H9 (cell line): ENCODE data around the gene MS4A10. TPM values are rescaled to one million over a fixed set of nuclear protein-coding genes. Genes with fewer than 3 reads are reported as not detected.

Experiments used
- DNase-seq: peaks from one replicate; pipeline ENCODE4 v3.0.0-alpha.2; 2017
- H2AFZ ChIP-seq: one replicate; pipeline ENCODE4 v1.6.1; 2013; ENCODE audit warnings: mild to moderate bottlenecking, low read length, control low read depth, moderate library complexity
- H2AK5ac ChIP-seq: 2 replicates; pipeline ENCODE4 v1.6.1; 2013; ENCODE audit warnings: low read length, control low read depth, mixed read lengths; ENCODE audit not compliant: insufficient read length
- H2BK120ac ChIP-seq: one replicate; pipeline ENCODE4 v1.6.1; 2013; ENCODE audit warnings: low read depth, mild to moderate bottlenecking, low read length, control low read depth, inconsistent platforms; ENCODE audit not compliant: poor library complexity, severe bottlenecking
- H2BK12ac ChIP-seq: 2 replicates; pipeline ENCODE4 v1.6.1; 2013; ENCODE audit warnings: low read length, control low read depth, mixed read lengths, low read depth; ENCODE audit not compliant: insufficient read length
- H2BK15ac ChIP-seq: 2 replicates; pipeline ENCODE4 v1.6.1; 2013; ENCODE audit warnings: low read depth, low read length, control low read depth
- H2BK20ac ChIP-seq: one replicate; pipeline ENCODE4 v1.6.1; 2013; ENCODE audit warnings: low read depth, mild to moderate bottlenecking, low read length, control low read depth, inconsistent platforms; ENCODE audit not compliant: poor library complexity, severe bottlenecking
- H2BK5ac ChIP-seq: 2 replicates; pipeline ENCODE4 v1.6.1; 2013; ENCODE audit warnings: low read length, control low read depth, mixed read lengths; ENCODE audit not compliant: insufficient read length
- H3K14ac ChIP-seq: 2 replicates; pipeline ENCODE4 v1.6.1; 2013; ENCODE audit warnings: low read length, control low read depth; ENCODE audit not compliant: insufficient read depth
- H3K18ac ChIP-seq: 2 replicates; pipeline ENCODE4 v1.6.1; 2013; ENCODE audit warnings: low read depth, mild to moderate bottlenecking, mixed read lengths, low read length, control low read depth; ENCODE audit not compliant: insufficient read length
- H3K23ac ChIP-seq: 2 replicates; pipeline ENCODE4 v1.6.1; 2013; ENCODE audit warnings: low read length, control low read depth, mixed read lengths, low read depth; ENCODE audit not compliant: insufficient read length
- H3K23me2 ChIP-seq: 2 replicates; pipeline ENCODE4 v1.6.1; 2013; ENCODE audit warnings: low read depth, mild to moderate bottlenecking, mixed read lengths, low read length, control low read depth; ENCODE audit not compliant: insufficient read length, poor library complexity, severe bottlenecking
- H3K27ac ChIP-seq: 2 replicates; pipeline ENCODE4 v1.5.1; 2013; ENCODE audit warnings: low read length, control low read depth, mixed read lengths, low read depth; ENCODE audit not compliant: insufficient read length
- H3K27me3 ChIP-seq: 2 replicates; pipeline ENCODE4 v1.6.1; 2013; ENCODE audit warnings: low read length, control low read depth, inconsistent platforms; ENCODE audit not compliant: insufficient read depth
- H3K4ac ChIP-seq: 2 replicates; pipeline ENCODE4 v1.6.1; 2013; ENCODE audit warnings: low read depth, mild to moderate bottlenecking, control low read depth, inconsistent platforms, low read length, moderate library complexity
- H3K4me1 ChIP-seq: 2 replicates; pipeline ENCODE4 v1.6.1; 2013; ENCODE audit warnings: low read length, control low read depth, inconsistent platforms; ENCODE audit not compliant: insufficient read depth
- H3K4me2 ChIP-seq: 2 replicates; pipeline ENCODE4 v1.6.1; 2013; ENCODE audit warnings: low read length, control low read depth, mixed read lengths; ENCODE audit not compliant: insufficient read length, insufficient read depth
- H3K56ac ChIP-seq: 2 replicates; pipeline ENCODE4 v1.6.1; 2013; ENCODE audit warnings: low read depth, mild to moderate bottlenecking, mixed read lengths, low read length, control low read depth; ENCODE audit not compliant: insufficient read length
- H3K79me1 ChIP-seq: 2 replicates; pipeline ENCODE4 v1.6.1; 2013; ENCODE audit warnings: low read depth, mild to moderate bottlenecking, moderate library complexity, low read length, control low read depth, inconsistent platforms; ENCODE audit not compliant: insufficient read depth, poor library complexity, severe bottlenecking
- H3K79me2 ChIP-seq: 2 replicates; pipeline ENCODE4 v1.6.1; 2013; ENCODE audit warnings: low read length, control low read depth, inconsistent platforms; ENCODE audit not compliant: insufficient read depth
- H3K9ac ChIP-seq: 2 replicates; pipeline ENCODE4 v1.6.1; 2013; ENCODE audit warnings: low read length, control low read depth, mixed read lengths; ENCODE audit not compliant: insufficient read length; ENCODE audit errors: extremely low read depth
- H3K9me3 ChIP-seq: one replicate; pipeline ENCODE4 v1.6.1; 2013; ENCODE audit warnings: low read depth, low read length, inconsistent platforms; ENCODE audit not compliant: control insufficient read depth
- H3T11ph ChIP-seq: one replicate; pipeline ENCODE4 v1.6.1; 2013; ENCODE audit warnings: mild to moderate bottlenecking, low read length, control low read depth, inconsistent platforms
- H4K20me1 ChIP-seq: one replicate; pipeline ENCODE4 v1.6.1; 2013; ENCODE audit not compliant: control insufficient read depth, insufficient read length, insufficient read depth
- H4K5ac ChIP-seq: 2 replicates; pipeline ENCODE4 v1.6.1; 2013; ENCODE audit warnings: low read depth, mild to moderate bottlenecking, mixed read lengths, low read length, control low read depth; ENCODE audit not compliant: insufficient read length
- H4K8ac ChIP-seq: replicated peaks from 2 replicates; pipeline ENCODE4 v1.6.1; 2013; ENCODE audit warnings: low read length, control low read depth, mixed read lengths, low read depth; ENCODE audit not compliant: insufficient read length
- H4K91ac ChIP-seq: 2 replicates; pipeline ENCODE4 v1.6.1; 2013; ENCODE audit warnings: low read depth, mild to moderate bottlenecking, moderate library complexity, mixed read lengths, low read length, control low read depth; ENCODE audit not compliant: insufficient read length
- H3K27ac Mint-ChIP-seq, 3 experiments: 2 replicates in 2 of 3; 3 replicates in 1 of 3; pipeline ENCODE4 v1.8.0; 2020 to 2021; ENCODE audit warnings: mixed read lengths in 3 of 3, mild to moderate bottlenecking in 1 of 3, moderate library complexity in 1 of 3
- H3K27me3 Mint-ChIP-seq: 2 replicates; pipeline ENCODE4 v1.8.0; 2021; ENCODE audit warnings: low read depth, mild to moderate bottlenecking, moderate library complexity, mixed read lengths
- H3K36me3 Mint-ChIP-seq, 3 experiments: 2 replicates in 2 of 3; 3 replicates in 1 of 3; pipeline ENCODE4 v1.8.0; 2020 to 2021; ENCODE audit warnings: low read depth in 3 of 3, mixed read lengths in 3 of 3; ENCODE audit not compliant: insufficient read depth in 1 of 3
- H3K4me1 Mint-ChIP-seq, 2 experiments: 2 replicates each; pipeline ENCODE4 v1.8.0; 2020; ENCODE audit warnings: mixed read lengths in 2 of 2
- H3K4me3 Mint-ChIP-seq, 2 experiments: 2 replicates in 1 of 2; 3 replicates in 1 of 2; pipeline ENCODE4 v1.8.0; 2020 to 2021; ENCODE audit warnings: mild to moderate bottlenecking in 2 of 2, mixed read lengths in 2 of 2, moderate library complexity in 1 of 2
- H3K9me3 Mint-ChIP-seq, 2 experiments: 2 replicates in 1 of 2; 3 replicates in 1 of 2; pipeline ENCODE4 v1.8.0; 2020; ENCODE audit warnings: mild to moderate bottlenecking in 2 of 2, mixed read lengths in 2 of 2, moderate library complexity in 1 of 2
- CTCF ChIP-seq: fragments of 200-600 bp; sonication (generic); conservative IDR thresholded peaks from 3 replicates; pipeline ENCODE4 v1.8.0; 2021; ENCODE audit warnings: antibody characterized with exemption, mild to moderate bottlenecking
- WGBS: extraction: QIAGEN DNeasy Blood & Tissue Kit; methylation state at CpG from one replicate; pipeline ENCODE4 v1.1.7; 2013; ENCODE audit warnings: missing lambda C conversion rate, low lambda C conversion rate, mixed read lengths; ENCODE audit not compliant: insufficient read length; ENCODE audit errors: extremely low coverage; 5-methylcytosine and 5-hydroxymethylcytosine counted together
- total RNA-seq: library from RNA; stranded (reverse); gene quantifications from 2 replicates; pipeline ENCODE4 v1.2.1, GENCODE V29; 2021

Gene MS4A10
- total RNA-seq, 1 experiment from 2014 or later, result not detected

DNA sequence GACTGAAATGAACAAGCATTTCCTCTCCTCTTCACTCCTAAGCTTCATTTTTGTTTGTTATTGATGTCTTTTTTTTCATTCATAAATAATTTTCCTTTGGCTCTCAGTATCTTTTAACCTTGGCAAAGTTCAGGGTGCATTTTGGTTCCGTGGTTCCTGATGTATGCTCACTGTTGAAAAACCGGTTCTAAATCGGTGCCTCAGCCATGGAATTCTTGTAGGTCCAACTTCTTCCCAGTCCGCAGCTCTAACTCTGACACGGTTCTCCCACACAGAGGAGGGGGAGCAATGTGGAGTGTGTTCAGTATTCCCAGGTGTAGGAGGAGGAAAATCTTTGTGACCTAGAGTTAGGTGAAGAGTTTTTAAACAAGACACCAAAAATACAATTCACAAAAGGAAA, 41.0 kb upstream of the MS4A10 start:
- no peak overlapping the region for H2BK120ac ChIP-seq
- no peaks in the 10 kb centered on the region for H3K79me1 ChIP-seq
- H3K56ac ChIP-seq, result no peak overlapping the region
- no peak overlapping the region for H2BK20ac ChIP-seq
- no peaks in the 10 kb centered on the region for H4K20me1 ChIP-seq
- H3K27ac Mint-ChIP-seq, result no peak overlapping the region
- no peak overlapping the region for H2BK5ac ChIP-seq
- H3K18ac ChIP-seq, result no peak overlapping the region
- H3K23me2 ChIP-seq, result no peaks in the 10 kb centered on the region
- no peaks in the 10 kb centered on the region for H3K4me1 ChIP-seq
- H3K14ac ChIP-seq, result no peak overlapping the region
- H3K4me3 Mint-ChIP-seq, result no peak overlapping the region
- no peak overlapping the region for H3K4me2 ChIP-seq
- H4K91ac ChIP-seq, result no peak overlapping the region
- no peak for DNase-seq
- H3K4me1 Mint-ChIP-seq, result peaks cover 4 to 8% of the 10 kb centered on the region in 2 experiments
- WGBS, result no CpG with 5 or more reads among the region's 5 CpGs
- H3K23ac ChIP-seq, result no peak overlapping the region
- no peaks in the 10 kb centered on the region; a peak in 2 of 7 replicates for H3K36me3 Mint-ChIP-seq
- H3K9me3 ChIP-seq, result no peaks in the 10 kb centered on the region
- H3T11ph ChIP-seq, result no peak overlapping the region
- no peak overlapping the region for H4K8ac ChIP-seq
- no peaks in the 10 kb centered on the region for H3K27me3 ChIP-seq
- H2AK5ac ChIP-seq, result no peak overlapping the region
- H3K9me3 Mint-ChIP-seq, result peaks cover 0 to 4% of the 10 kb centered on the region in 2 experiments; a peak in 4 of 5 replicates
- no peak overlapping the region for H3K4ac ChIP-seq
- H3K27me3 Mint-ChIP-seq, result no peaks in the 10 kb centered on the region; the same call in 1 of the 2 replicates
- H4K5ac ChIP-seq, result no peak overlapping the region
- H2AFZ ChIP-seq, result no peak overlapping the region
- no peak for TF ChIP-seq CTCF
- no peak overlapping the region for H2BK12ac ChIP-seq
- H2BK15ac ChIP-seq, result no peak overlapping the region
- H3K79me2 ChIP-seq, result no peaks in the 10 kb centered on the region
- H3K9ac ChIP-seq, result no peak overlapping the region
- no peak overlapping the region for H3K27ac ChIP-seq
